HG03175 (cell line): ENCODE results near the gene C3orf20.
"Not testable (repeated sequence)": the region's sequence is repeated elsewhere in the genome, so short reads cannot be mapped to it uniquely, and the experiment has no call there.

Experiments used
- ATAC-seq: cut with Tn5 transposase; IDR thresholded peaks from one replicate; pipeline ENCODE4 v1.9.1; 2021; ENCODE audit warnings: mild to moderate bottlenecking, moderate library complexity; ENCODE audit not compliant: unreplicated experiment

Gene C3orf20

GRCh38 chr3:14752979-14753378, 78.0 kb downstream of the C3orf20 start:
- not testable (repeated sequence) for ATAC-seq

GRCh38 chr3:14757153-14757700, 82.3 kb downstream of the C3orf20 start:
- no peak for ATAC-seq

DNA sequence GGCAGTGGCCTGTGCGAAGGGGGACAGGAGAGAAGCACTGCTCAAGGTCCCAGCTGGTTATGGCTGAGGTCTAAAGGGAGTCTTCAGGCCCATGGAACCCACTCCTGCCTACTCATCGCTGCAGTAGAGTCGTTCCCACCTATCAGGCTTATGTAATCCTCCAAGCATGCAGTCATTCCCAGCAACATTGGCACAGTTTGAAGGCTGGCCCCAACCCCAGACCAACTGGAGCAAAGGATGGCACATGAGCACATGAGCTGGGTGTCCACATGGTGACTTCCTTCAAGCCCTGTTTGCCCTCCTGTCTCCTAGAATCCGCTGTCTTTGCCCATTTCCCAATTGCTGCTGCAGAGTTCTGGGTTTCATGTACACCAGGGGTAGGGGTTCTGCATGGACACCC, 83.4 kb downstream of the C3orf20 start:
- ATAC-seq = no peak

- no peak for ATAC-seq
Observed at GRCh38 chr3:14758959-14759358, 84.0 kb downstream of the C3orf20 start.

DNA sequence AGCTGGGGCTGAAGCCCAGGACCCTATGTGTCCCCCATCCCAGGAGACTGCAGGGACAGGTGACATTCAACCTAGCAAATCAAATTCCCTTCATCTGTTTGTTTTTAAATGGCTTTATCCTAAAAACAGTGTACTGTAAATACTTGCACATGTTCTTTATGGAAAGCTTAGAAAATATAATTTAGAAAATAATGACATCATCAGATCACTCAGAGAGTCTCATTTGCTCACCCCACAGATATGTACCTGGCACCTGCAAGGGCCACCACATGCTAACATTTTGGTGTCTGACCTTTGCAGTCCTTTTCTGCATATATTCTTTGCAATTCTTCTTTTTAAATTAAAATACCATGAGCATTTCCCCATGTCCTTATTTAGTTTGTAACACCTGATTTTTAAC, 85.2 kb downstream of the C3orf20 start:
- ATAC-seq = no peak

GRCh38 chr3:14761121-14761672, 86.3 kb downstream of the C3orf20 start:
- ATAC-seq = no peak

GRCh38 chr3:14761866-14762265, 86.9 kb downstream of the C3orf20 start:
- ATAC-seq = no peak

DNA sequence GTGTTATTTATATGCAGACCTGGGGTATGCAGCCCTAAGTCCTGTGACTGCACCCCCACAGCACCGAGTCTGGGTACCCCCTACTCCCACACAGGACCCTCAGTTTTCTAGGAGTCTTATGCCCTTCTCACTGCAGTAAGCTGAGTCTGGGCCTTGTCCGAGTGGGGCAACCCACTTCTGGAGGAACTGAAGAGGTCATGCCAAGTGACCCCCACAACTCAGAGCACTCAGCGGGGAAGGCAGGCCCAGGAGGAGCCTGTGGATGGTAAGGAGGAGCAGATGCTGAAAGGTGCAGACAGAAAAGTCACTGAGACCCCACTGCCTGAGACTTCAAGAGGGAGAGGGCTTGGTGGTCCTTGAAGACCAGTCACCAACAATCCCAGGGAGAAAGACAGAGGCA, 87.8 kb downstream of the C3orf20 start:
- no peak for ATAC-seq

DNA sequence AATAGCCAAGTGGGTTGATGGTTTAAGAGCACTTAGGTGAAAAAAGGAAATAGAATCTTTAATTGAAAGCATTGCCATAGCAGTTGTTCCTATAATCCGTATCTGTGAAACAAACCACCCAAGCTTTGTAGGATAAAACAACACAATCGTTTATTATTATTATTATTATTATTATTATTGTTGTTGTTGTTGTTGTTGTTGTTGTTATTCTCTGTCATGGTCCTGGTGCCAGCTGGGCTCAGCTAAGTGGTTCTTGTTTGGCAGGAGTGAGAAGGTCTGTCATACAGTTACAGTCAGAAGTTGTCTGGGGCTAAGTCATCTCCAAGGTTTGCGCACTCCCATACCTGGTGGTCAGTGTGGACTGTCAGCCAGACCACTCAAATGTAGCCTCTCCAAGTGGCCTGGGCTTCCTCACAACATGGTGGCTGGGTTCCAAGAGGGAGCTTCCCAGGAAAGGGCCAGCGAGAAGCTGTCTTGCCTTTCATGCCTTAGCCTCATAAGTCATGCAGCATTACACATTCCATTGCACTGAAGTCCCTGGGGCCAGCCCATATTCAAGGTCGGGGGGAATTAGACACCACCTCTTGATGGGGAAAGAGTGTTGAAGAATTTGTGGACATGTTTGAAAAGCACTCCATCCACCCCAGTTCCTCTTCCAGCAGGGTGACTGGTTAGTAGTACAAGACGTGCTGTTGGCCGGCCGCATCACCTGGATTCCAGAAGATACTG, 89.6 kb downstream of the C3orf20 start:
- no peak for ATAC-seq

DNA sequence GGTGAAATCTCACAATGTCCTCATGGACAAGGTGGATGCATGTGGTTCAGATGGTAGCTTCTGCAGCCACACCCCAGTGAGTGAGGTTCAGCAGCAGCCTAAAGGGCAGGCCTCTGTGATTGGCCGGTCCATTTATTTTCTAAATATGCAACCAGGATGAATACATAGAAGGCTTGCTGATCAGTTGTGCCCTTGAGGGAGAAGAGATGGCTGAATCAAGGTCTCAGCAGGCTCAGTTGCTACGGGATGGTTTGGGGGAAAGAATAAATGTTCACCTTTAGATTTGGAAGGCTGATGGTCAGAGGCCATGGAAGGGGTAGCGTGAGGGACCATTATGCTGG, 90.1 kb downstream of the C3orf20 start:
- no peak for ATAC-seq

DNA sequence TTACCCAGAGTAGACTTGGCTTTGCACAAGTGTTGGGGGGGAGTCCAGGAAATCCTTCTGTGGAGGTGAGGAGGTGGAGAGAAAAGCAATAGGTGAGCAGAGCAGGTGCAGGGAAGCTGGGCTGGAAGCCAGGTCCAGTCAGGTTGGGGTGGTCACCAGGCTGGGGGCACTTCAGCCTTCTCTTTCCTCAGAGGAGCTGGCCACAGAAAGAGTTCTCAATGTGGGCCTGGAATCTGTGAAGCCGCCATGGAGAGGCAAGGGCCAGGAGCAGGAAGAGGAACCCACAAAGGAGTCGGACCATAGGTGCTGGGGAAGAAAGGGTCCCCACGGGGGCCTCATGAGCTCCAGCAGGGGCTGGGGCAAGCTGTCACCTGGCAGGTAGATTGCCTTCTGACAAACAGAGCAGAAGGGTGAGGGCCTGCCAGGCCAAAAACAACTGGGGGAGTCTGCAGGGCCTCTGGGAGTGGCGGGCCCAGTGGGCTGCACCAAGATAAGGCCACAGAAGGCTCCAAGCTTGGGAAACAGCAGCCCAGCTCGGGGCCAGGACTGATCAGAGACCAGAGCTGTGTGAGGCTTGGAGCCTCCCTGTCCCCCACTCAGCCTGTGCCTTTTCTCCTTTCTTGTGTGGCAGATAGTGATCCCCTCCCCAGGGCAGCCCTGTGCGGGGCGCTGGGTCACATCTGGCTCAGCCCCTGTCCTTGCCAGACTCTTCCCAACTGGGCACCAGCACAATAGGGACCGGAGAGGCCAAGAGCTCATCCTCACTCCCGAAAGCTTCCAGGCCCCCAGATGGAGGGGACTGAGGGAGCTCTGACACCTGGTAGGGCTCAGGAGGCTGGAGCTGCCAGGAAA, 90.9 kb downstream of the C3orf20 start:
- ATAC-seq = no peak

DNA sequence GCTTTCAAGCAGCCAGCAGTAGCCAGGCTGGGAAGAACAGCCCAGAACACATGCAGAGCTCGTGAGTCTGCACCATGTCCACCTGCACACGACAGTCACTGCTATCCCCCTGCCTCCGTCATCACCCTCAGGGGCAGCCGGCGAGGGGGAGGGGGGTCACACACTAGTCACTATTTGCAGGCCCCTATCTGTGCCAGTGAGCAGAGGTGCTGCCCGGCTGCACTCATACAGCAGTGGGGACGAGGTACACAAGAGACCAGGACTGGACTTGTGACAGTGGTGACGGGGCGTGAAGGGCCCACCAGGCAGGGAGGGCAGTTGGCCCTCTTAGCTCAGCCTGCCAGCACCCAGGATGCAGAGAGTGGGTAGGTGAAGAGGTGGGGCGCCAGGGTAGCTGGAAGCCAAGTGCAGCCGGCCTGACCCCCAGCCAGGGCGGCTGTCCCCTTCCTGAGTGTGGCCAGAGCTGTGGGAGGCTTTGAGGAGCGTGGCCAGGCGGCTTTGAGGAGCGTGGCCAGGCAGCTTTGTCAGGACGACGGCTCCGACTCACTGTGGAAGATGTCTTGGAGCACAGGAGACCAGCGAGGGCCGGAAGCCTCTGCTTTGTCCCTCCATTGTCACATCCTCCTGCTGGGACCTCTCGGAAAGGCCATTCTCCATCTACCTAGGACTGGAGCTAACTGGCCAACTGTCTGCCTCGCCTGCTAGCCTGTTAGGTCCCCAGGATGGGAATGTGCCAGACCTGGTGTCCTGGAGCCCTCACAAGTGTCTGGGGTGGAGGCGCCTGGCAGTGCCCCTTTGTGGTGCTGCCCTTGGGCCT, 91.7 kb downstream of the C3orf20 start:
- ATAC-seq = no peak

DNA sequence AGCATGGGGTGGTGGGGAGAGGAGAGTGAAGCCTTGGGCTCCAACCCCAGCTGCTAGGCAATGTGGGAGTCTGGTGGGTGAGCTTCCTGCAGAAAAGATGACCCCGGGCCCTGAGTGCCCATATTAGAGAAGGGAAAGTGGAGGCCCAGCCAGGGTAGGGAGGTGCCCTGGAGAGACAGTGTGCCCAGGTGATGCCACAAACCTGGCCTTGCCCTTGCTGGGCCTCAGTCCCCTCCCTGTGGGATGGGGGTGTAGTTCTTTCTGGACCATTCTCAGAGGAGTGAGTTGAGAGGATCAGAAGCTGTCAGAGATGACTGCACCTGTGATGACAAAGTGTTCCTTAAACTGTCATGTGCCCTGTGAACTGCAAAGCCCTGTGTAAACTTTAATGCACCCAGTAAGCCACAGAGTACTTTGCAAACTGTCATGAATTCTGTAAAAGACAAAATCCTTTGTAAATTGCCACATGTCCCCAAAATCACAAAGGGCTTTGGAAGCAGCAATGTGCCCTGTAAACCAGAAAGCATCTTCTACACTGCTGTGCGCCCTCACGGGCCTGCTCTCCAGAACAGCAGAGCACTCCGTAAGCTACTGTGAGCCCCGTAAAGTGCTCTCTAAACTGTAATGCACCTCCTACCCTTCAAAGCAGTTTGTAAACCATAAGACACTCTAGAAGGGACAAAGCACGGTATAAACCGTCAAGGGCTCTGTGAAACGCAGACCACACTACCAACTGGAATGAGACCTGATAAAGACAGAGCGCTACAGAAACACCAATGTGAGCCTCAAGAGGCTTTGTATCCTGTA, 92.5 kb downstream of the C3orf20 start:
- no peak for ATAC-seq

- no peak for ATAC-seq
Observed at GRCh38 chr3:14768182-14768790, 93.3 kb downstream of the C3orf20 start.

DNA sequence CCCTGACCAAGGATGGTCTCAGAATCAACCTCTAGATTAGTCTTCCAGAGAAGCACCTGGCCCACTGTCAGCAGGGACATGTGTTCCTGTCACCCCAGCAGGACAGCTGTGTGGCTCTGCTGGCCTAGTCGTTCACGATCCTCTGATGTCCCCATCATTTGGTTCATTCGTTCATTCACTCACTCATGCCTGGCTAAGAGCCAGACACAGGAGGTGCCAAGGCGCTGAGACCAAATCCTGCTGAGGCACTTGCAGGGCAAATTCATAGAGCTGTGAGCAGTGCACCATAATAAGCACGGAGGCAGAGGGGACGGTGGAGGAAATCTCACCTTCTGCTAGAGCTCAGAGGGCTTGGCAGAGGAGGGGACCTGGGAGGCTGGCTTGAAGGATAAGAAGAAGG, 93.9 kb downstream of the C3orf20 start:
- ATAC-seq = no peak

GRCh38 chr3:14769544-14770325, 94.8 kb downstream of the C3orf20 start:
- ATAC-seq = no peak

DNA sequence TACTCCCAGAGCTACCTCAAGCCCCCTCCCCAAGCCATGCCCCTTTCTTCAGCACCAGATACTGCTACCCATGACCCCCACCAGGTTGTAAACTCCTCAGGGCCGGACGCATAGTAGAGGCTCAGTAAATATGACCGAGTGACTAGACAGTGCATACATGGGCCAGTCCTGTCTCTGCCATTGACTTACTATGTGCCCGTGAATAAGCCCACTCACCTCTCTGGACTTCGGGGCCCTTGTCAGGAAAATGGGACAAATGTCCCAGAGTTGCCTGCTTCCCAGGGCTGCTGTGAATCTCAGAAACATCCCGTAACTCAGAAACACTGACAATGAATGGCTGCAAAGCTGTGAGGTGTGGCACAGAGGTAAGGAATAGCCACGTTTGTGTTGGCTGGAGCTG, 95.7 kb downstream of the C3orf20 start:
- no peak for ATAC-seq

- no peak for ATAC-seq
Observed at GRCh38 chr3:14771593-14772497, 96.9 kb downstream of the C3orf20 start.
